Measurements from ENCODE around the gene KIDINS220. TPM values are rescaled to one million over a fixed set of nuclear protein-coding genes. Genes with fewer than 3 reads are reported as not detected.

KIDINS220 gene
- total RNA-seq, 1 donor from 2014 or later: 69.3 TPM

DNA sequence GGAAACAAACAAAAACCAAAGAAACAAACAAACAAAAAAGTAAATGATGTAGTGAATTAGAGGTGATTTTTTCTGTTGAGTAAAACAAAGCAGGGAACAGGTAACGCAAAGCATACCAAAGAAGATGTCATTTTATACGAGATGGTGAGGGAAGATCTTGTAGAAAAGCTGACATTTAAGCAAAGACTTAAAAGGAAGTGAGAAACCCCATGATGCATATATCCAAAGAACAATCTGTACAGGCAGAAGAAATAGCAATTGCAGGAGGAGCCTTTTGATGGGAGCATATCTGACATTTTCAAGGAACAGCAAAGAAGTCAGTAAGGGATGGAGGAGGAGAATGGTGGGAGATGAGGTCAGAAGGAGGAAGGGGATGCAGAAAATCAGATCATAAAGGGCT, 63.0 kb downstream of the KIDINS220 start:
- no peaks in the 10 kb centered on the region for H3K27me3 ChIP-seq (ENCODE audit: low read depth)
- H3K4me3 ChIP-seq: no peak overlapping the region
- TF ChIP-seq, protein P1, sequence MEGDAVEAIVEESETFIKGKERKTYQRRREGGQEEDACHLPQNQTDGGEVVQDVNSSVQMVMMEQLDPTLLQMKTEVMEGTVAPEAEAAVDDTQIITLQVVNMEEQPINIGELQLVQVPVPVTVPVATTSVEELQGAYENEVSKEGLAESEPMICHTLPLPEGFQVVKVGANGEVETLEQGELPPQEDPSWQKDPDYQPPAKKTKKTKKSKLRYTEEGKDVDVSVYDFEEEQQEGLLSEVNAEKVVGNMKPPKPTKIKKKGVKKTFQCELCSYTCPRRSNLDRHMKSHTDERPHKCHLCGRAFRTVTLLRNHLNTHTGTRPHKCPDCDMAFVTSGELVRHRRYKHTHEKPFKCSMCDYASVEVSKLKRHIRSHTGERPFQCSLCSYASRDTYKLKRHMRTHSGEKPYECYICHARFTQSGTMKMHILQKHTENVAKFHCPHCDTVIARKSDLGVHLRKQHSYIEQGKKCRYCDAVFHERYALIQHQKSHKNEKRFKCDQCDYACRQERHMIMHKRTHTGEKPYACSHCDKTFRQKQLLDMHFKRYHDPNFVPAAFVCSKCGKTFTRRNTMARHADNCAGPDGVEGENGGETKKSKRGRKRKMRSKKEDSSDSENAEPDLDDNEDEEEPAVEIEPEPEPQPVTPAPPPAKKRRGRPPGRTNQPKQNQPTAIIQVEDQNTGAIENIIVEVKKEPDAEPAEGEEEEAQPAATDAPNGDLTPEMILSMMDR (IDR thresholded peaks at IDR 0.05): no peak
- H3K9me3 ChIP-seq: no peaks in the 10 kb centered on the region
- peaks cover 95% of the 10 kb centered on the region for H3K36me3 ChIP-seq
- H3K27ac ChIP-seq: no peak overlapping the region
- no peaks in the 10 kb centered on the region for H3K4me1 ChIP-seq
- DNase-seq (no peak), ATAC-seq (no peak)
- intact Hi-C loops (cut with DNase I): no loop called here

DNA sequence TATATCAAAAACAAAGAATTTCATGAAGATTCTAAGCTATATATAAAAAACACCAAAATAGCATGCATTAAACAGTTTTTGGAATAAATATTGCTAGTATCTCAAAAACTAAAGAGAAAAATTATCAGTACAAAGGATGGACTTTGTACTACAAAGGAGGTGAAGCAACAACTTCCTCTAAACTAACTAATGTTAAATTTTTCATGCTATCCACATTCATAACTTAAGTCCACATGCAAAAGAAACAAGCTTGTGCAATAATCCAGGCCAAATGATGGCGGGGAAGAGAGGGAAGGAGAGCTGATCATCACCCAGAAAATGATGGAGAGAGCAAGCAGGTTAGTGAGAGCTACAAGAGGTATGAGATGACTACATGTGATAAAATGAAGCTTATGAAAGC, 70.1 kb downstream of the KIDINS220 start:
- TF ChIP-seq, protein P1 (IDR thresholded peaks at IDR 0.05): no peak
- H3K4me1 ChIP-seq: no peaks in the 10 kb centered on the region
- no peak for DNase-seq
- H3K9me3 ChIP-seq: no peaks in the 10 kb centered on the region
- H3K27ac ChIP-seq: no peak overlapping the region
- intact Hi-C loops (cut with DNase I): no loop called here
- no peak overlapping the region for H3K4me3 ChIP-seq
- ATAC-seq: no peak
- H3K36me3 ChIP-seq: peaks cover 59% of the 10 kb centered on the region
- no peaks in the 10 kb centered on the region for H3K27me3 ChIP-seq (ENCODE audit: low read depth)

DNA sequence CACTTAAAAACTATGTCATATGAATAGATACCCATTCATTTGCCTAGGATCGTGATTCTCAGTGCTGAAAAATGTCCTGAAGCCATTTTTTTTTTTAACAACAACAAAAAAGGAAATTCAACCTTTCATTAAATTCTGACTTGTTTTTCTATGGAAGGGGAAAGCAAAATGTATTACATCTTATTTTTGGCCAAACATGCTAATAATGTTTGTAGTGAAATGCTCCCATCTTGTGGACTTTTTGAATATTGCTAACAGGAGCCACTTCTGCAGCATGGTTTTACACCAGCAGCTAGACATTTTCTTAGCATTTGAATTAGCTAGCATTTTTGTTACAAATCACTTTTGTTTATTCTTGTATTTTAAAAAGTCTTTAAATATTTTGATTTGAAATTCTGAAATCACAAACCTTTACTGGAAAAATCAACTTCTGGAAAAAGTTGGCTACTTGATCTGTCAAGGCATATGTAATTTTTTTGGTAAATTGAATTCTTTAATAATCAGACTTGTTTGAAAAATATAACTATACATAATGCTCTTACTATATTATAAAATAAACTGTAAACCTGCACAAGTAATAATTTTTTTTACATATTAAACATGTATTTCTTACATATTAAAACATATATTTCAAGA, 75.8 kb downstream of the KIDINS220 start:
- Histone ChIP-seq H3K27ac (no peak overlapping the region), H3K27me3 (ENCODE audit: low read depth) (no peaks in the 10 kb centered on the region), H3K9me3 (peaks cover 1% of the 10 kb centered on the region), H3K4me3 (no peak overlapping the region), H3K36me3 (peaks cover 27% of the 10 kb centered on the region), H3K4me1 (no peaks in the 10 kb centered on the region)
- ATAC-seq (no peak), DNase-seq (no peak)
- intact Hi-C loops (cut with DNase I): no loop called here
- TF ChIP-seq, protein P1 (IDR thresholded peaks at IDR 0.05): peak; percentile 49

DNA sequence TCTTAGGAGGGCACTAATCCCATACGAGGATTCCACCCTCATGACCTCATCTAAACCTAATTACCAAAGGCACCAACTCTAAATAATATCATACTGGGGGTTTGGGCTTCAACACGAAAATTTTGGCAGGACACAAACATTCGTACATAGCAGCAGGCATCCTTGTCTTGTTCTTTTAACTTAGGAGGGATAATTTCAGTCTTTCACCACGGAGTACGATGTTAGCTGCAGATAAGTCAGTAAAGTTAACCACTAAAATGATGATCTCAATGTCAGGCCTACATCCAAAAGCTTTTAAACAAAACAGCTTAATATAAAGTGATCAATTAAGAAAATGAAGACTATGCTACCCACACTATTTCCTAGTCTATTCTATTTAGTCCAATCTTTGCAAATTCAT, 80.7 kb downstream of the KIDINS220 start:
- H3K4me3 ChIP-seq: no peak overlapping the region
- no peaks in the 10 kb centered on the region for H3K27me3 ChIP-seq (ENCODE audit: low read depth)
- TF ChIP-seq, protein P1 (IDR thresholded peaks at IDR 0.05): no peak
- peaks cover 9% of the 10 kb centered on the region for H3K36me3 ChIP-seq
- no peaks in the 10 kb centered on the region for H3K4me1 ChIP-seq
- intact Hi-C loops (cut with DNase I): no loop called here
- no peak for DNase-seq
- no peak for ATAC-seq
- no peak overlapping the region for H3K27ac ChIP-seq
- peaks cover 8% of the 10 kb centered on the region for H3K9me3 ChIP-seq

DNA sequence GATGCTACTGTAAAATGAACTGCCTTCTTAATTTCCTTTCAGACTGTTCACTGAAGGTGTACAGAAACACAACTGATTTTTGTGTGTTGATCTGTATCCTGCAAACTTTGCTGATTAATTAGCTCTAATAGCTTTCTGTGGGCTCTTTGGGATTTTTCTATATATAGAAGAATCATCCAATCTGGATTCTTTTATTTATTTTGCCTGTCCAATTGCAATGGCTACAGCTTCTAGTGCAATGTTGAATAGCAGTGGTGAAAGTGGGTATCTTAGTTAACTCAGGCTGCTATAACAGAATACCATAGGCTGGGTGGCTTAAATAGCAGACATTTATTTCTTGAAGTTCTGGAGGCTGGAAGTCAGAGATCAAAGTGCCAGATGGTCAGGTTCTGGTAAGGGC, 81.2 kb downstream of the KIDINS220 start:
- Histone ChIP-seq H3K27ac (no peak overlapping the region), H3K4me1 (no peaks in the 10 kb centered on the region), H3K9me3 (peaks cover 8% of the 10 kb centered on the region), H3K36me3 (peaks cover 14% of the 10 kb centered on the region), H3K27me3 (ENCODE audit: low read depth) (no peaks in the 10 kb centered on the region), H3K4me3 (no peak overlapping the region)
- no peak for DNase-seq
- TF ChIP-seq, protein P1 (IDR thresholded peaks at IDR 0.05): no peak
- intact Hi-C loops (cut with DNase I): no loop called here
- ATAC-seq: no peak

Measured in lower lobe of right lung (tissue), 2 donors.